Measurements from ENCODE around the gene NECTIN2. TPM values are rescaled to one million over a fixed set of nuclear protein-coding genes. Genes with fewer than 3 reads are reported as not detected.

Gene NECTIN2
- total RNA-seq, 1 donor from 2014 or later = 54.2 TPM

DNA sequence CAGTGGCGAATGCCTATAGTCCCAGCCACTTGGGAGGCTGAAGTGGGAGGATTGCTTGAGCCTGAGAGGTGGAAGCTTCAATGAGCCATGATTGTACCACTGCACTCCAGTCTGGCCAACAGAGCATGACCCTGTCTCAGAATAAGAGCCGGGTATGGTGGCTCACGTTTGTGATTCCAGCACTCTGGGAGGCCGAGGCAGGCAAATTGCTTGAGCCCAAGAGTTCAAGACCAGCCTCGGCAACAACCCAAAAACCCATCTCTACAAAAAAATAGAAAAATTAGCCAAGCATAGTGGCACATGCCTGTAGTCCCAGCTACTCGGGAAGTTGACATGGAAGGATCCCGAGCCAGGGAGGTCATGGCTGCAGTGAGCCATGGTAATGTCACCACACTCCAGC lies 5.3 kb upstream of the NECTIN2 start:
- Mint-ChIP-seq H3K4me3 (no peak overlapping the region), H3K36me3 (no peaks in the 10 kb centered on the region), H3K4me1 (peaks cover 6% of the 10 kb centered on the region), H3K27ac (no peak overlapping the region), H3K9me3 (no peaks in the 10 kb centered on the region), H3K27me3 (ENCODE audit: insufficient read depth, low read depth) (peaks cover 2% of the 10 kb centered on the region)
- no peak overlapping the region for H2AFZ ChIP-seq (replicated peaks)
- no peaks in the 10 kb centered on the region for H3K9me3 ChIP-seq (ENCODE audit: low read depth)
- no peaks in the 10 kb centered on the region for H3K4me1 ChIP-seq
- no peaks in the 10 kb centered on the region for H3K36me3 ChIP-seq
- no peaks in the 10 kb centered on the region for H3K27me3 ChIP-seq
- H3K4me3 ChIP-seq = no peak overlapping the region
- no peak overlapping the region for H3K4me2 ChIP-seq
- peaks cover 16% of the 10 kb centered on the region for H3F3A ChIP-seq (ENCODE audit: low read depth)
- no peak overlapping the region for H3K9ac ChIP-seq
- H4K20me1 ChIP-seq (ENCODE audit: low read depth) = no peaks in the 10 kb centered on the region
- no peak for DNase-seq (ENCODE audit: low spot score)
- H3K27ac ChIP-seq = no peak overlapping the region
- TF ChIP-seq EZH2 (IDR thresholded peaks at IDR 0.05) (no peak), EZH2phosphoT487 (IDR thresholded peaks at IDR 0.05) (no peak), CTCF (IDR thresholded peaks at IDR 0.05) (no peak)
- no peaks in the 10 kb centered on the region for H3K79me2 ChIP-seq (ENCODE audit: low read depth)

DNA sequence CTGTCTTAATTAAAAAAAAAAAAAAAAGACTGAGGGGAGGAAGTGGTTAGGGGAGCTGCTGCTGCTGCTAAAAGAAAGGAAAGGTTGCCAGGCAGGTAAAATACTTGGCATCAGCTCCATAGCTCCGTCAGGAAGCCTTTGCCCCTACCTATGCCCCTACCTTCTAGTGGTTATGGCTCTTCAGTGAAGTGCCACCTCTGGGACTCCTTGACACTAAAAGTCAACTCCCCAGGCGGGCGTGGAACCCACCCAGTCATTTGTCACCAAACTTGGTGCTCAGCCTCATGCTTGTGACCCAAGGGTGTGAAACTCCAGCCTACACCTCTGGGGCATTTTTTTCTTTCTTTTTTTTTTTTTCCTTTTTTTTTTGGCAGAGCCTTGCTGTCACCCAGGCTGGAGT lies 4.9 kb upstream of the NECTIN2 start:
- Histone ChIP-seq H3K9me3 (ENCODE audit: low read depth) (no peaks in the 10 kb centered on the region), H3K27ac (no peak overlapping the region), H3K4me2 (no peak overlapping the region), H3K4me3 (no peak overlapping the region), H3K9ac (no peak overlapping the region), H3K79me2 (ENCODE audit: low read depth) (peaks cover 1% of the 10 kb centered on the region), H4K20me1 (ENCODE audit: low read depth) (no peaks in the 10 kb centered on the region), H2AFZ (replicated peaks) (no peak overlapping the region), H3F3A (ENCODE audit: low read depth) (peaks cover 16% of the 10 kb centered on the region), H3K36me3 (no peaks in the 10 kb centered on the region), H3K4me1 (no peaks in the 10 kb centered on the region), H3K27me3 (no peaks in the 10 kb centered on the region)
- no peak overlapping the region for H3K4me3 Mint-ChIP-seq
- H3K9me3 Mint-ChIP-seq = no peaks in the 10 kb centered on the region
- peaks cover 6% of the 10 kb centered on the region for H3K4me1 Mint-ChIP-seq
- no peaks in the 10 kb centered on the region for H3K36me3 Mint-ChIP-seq
- no peak overlapping the region for H3K27ac Mint-ChIP-seq
- DNase-seq (ENCODE audit: low spot score) = no peak
- TF ChIP-seq EZH2phosphoT487 (IDR thresholded peaks at IDR 0.05) (no peak), EZH2 (IDR thresholded peaks at IDR 0.05) (no peak), CTCF (IDR thresholded peaks at IDR 0.05) (no peak)
- peaks cover 2% of the 10 kb centered on the region for H3K27me3 Mint-ChIP-seq (ENCODE audit: insufficient read depth, low read depth)

GRCh38 chr19:44845286-44845611 lies 848 bp upstream of the NECTIN2 start:
- H3K9me3 ChIP-seq (ENCODE audit: low read depth) = no peaks in the 10 kb centered on the region
- H3K9me3 Mint-ChIP-seq = no peaks in the 10 kb centered on the region
- peaks cover 34% of the 10 kb centered on the region for H4K20me1 ChIP-seq (ENCODE audit: low read depth)
- H3K4me2 ChIP-seq = peak overlapping the region; percentile 73
- H3F3A ChIP-seq (ENCODE audit: low read depth) = peaks cover 38% of the 10 kb centered on the region
- H2AFZ ChIP-seq (replicated peaks) = peak overlapping the region; percentile 86
- no peak for DNase-seq (ENCODE audit: low spot score)
- no peaks in the 10 kb centered on the region for H3K36me3 Mint-ChIP-seq
- no peaks in the 10 kb centered on the region for H3K27me3 ChIP-seq
- no peaks in the 10 kb centered on the region for H3K36me3 ChIP-seq
- H3K27me3 Mint-ChIP-seq (ENCODE audit: insufficient read depth, low read depth) = no peaks in the 10 kb centered on the region
- H3K27ac Mint-ChIP-seq = peak overlapping the region; percentile 89
- H3K79me2 ChIP-seq (ENCODE audit: low read depth) = peaks cover 41% of the 10 kb centered on the region
- TF ChIP-seq EZH2 (IDR thresholded peaks at IDR 0.05) = no peak
- TF ChIP-seq EZH2phosphoT487 (IDR thresholded peaks at IDR 0.05) = no peak
- no peak for TF ChIP-seq CTCF (IDR thresholded peaks at IDR 0.05)
- peak overlapping the region; percentile 52 for H3K4me3 ChIP-seq
- H3K4me1 Mint-ChIP-seq = peaks cover 25% of the 10 kb centered on the region
- peak overlapping the region; percentile 93 for H3K4me3 Mint-ChIP-seq
- H3K27ac ChIP-seq = no peak overlapping the region
- H3K9ac ChIP-seq = no peak overlapping the region
- peaks cover 16% of the 10 kb centered on the region for H3K4me1 ChIP-seq
